Measurements from ENCODE around the gene PTPRJ. TPM values are rescaled to one million over a fixed set of nuclear protein-coding genes. Genes with fewer than 3 reads are reported as not detected.
A peak's percentile ranks its signal among the peaks of the same experiment; 100 is the strongest.

PTPRJ gene
- total RNA-seq, 1 donor from 2014 or later, result 22.9 TPM

DNA sequence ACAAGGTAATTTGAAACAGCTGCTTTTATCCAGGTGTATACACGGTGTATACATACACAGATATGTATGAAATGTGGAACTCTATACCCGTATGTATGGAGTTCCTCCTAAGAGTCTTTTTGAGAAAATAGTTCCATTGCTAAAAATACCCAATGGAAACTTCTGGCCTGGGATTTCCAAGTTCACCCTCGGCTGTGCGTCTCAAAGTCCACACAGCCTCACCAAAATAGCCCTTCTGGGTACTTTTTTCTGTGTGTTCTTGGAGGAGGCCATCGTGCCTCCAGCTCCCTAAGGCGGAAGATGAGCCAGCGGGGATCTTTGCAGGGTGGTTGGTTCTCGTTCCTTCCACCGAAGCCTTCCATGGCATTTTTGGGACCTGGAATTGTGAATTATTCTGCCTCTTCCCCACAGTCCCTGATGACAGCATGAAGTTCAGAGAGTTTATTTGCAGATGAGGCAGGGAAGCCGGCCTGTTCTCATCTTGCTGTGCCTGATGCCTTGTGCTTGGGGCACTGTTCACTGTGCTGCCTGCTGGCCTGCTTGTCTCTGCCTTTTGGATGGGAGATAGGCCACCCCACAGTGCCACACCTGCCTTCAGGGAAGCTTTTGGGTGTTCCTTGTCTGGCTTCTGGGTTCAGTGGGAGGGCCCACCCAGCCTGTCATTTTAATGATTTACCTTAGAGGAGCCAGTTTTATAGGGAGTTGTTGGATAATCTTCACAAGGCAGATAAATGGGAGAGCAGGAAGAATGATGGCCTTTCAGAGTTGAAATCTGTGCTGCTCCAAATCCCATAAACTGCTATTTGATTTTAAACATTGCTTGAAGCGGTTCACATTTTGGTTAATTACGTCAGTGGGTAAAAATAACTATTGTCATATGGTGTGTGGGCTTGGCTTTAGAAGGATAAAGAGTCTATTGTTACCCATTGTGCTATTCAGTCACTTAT, 123.5 kb downstream of the PTPRJ start:
- no peak for TF ChIP-seq EZH2 (IDR thresholded peaks at IDR 0.05; ENCODE audit: insufficient read depth, low read length)
- TF ChIP-seq, protein P1, sequence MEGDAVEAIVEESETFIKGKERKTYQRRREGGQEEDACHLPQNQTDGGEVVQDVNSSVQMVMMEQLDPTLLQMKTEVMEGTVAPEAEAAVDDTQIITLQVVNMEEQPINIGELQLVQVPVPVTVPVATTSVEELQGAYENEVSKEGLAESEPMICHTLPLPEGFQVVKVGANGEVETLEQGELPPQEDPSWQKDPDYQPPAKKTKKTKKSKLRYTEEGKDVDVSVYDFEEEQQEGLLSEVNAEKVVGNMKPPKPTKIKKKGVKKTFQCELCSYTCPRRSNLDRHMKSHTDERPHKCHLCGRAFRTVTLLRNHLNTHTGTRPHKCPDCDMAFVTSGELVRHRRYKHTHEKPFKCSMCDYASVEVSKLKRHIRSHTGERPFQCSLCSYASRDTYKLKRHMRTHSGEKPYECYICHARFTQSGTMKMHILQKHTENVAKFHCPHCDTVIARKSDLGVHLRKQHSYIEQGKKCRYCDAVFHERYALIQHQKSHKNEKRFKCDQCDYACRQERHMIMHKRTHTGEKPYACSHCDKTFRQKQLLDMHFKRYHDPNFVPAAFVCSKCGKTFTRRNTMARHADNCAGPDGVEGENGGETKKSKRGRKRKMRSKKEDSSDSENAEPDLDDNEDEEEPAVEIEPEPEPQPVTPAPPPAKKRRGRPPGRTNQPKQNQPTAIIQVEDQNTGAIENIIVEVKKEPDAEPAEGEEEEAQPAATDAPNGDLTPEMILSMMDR (IDR thresholded peaks at IDR 0.05; ENCODE audit: insufficient read depth, low read depth, low read length), result no peak
- Histone ChIP-seq H2AFZ (ENCODE audit: low read depth, low read length) (no peak overlapping the region), H3K4me3 (ENCODE audit: insufficient read depth, low read depth, low read length) (no peak overlapping the region), H3K27ac (ENCODE audit: low read depth, low read length) (peak overlapping the region; percentile 67), H3K4me2 (ENCODE audit: low read length) (peak overlapping the region; percentile 42), H3K4me1 (ENCODE audit: insufficient read depth, low read length) (peaks cover 21% of the 10 kb centered on the region), H3K27me3 (ENCODE audit: insufficient read depth, low read length) (no peaks in the 10 kb centered on the region), H3K9me3 (ENCODE audit: insufficient read depth, low read depth, low read length) (no peaks in the 10 kb centered on the region), H3K79me2 (ENCODE audit: insufficient read depth, low read length) (peaks cover 84% of the 10 kb centered on the region), H4K20me1 (ENCODE audit: insufficient read depth, low read length) (peaks cover 38% of the 10 kb centered on the region), H3K36me3 (ENCODE audit: insufficient read depth, low read length) (no peaks in the 10 kb centered on the region), H3K9ac (ENCODE audit: low read length) (peak overlapping the region; percentile 67)
- peak; percentile 81 for DNase-seq (ENCODE audit: low read depth)
- no peak overlapping the region for H3K4me3 Mint-ChIP-seq (ENCODE audit: unreplicated experiment)
- no peak for FAIRE-seq
- H3K4me1 Mint-ChIP-seq (ENCODE audit: low read depth, unreplicated experiment), result peaks cover 27% of the 10 kb centered on the region
- H3K36me3 Mint-ChIP-seq (ENCODE audit: low read depth, unreplicated experiment), result no peaks in the 10 kb centered on the region
- H3K9me3 Mint-ChIP-seq (ENCODE audit: unreplicated experiment), result peaks cover 3% of the 10 kb centered on the region
- no peak overlapping the region for H3K27ac Mint-ChIP-seq (ENCODE audit: unreplicated experiment)
- no peaks in the 10 kb centered on the region for H3K27me3 Mint-ChIP-seq (ENCODE audit: low read depth, unreplicated experiment)

DNA sequence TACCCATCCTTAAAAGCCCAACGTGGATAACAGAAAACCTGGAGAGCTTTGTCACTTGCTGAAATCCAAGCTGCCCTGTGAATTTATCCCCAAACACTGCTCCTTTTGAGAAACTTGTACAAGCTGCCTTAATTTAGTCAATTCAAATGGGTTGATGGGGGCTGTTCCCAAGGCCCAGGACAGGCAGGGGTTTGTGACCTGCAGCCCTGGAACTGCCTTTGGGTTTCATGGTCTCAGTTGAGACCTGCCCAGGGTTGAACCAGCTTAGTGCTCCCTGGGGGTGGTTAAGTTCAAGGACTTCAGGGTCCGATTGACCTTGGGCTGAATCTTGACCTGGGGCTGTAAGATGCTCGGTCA, 124.2 kb downstream of the PTPRJ start:
- H3K4me1 Mint-ChIP-seq (ENCODE audit: low read depth, unreplicated experiment), result peaks cover 29% of the 10 kb centered on the region
- no peaks in the 10 kb centered on the region for H3K27me3 Mint-ChIP-seq (ENCODE audit: low read depth, unreplicated experiment)
- H3K27ac ChIP-seq (ENCODE audit: low read depth, low read length), result peak overlapping the region; percentile 48
- H3K79me2 ChIP-seq (ENCODE audit: insufficient read depth, low read length), result peaks cover 82% of the 10 kb centered on the region
- no peaks in the 10 kb centered on the region for H3K36me3 Mint-ChIP-seq (ENCODE audit: low read depth, unreplicated experiment)
- H3K36me3 ChIP-seq (ENCODE audit: insufficient read depth, low read length), result no peaks in the 10 kb centered on the region
- H3K9me3 ChIP-seq (ENCODE audit: insufficient read depth, low read depth, low read length), result no peaks in the 10 kb centered on the region
- H3K4me2 ChIP-seq (ENCODE audit: low read length), result peak overlapping the region; percentile 42
- TF ChIP-seq, protein P1 (IDR thresholded peaks at IDR 0.05; ENCODE audit: insufficient read depth, low read depth, low read length), result no peak
- no peak for TF ChIP-seq EZH2 (IDR thresholded peaks at IDR 0.05; ENCODE audit: insufficient read depth, low read length)
- H3K4me3 ChIP-seq (ENCODE audit: insufficient read depth, low read depth, low read length), result no peak overlapping the region
- DNase-seq (ENCODE audit: low read depth), result no peak
- peaks cover 2% of the 10 kb centered on the region for H3K9me3 Mint-ChIP-seq (ENCODE audit: unreplicated experiment)
- no peak overlapping the region for H3K4me3 Mint-ChIP-seq (ENCODE audit: unreplicated experiment)
- no peaks in the 10 kb centered on the region for H3K27me3 ChIP-seq (ENCODE audit: insufficient read depth, low read length)
- peaks cover 32% of the 10 kb centered on the region for H4K20me1 ChIP-seq (ENCODE audit: insufficient read depth, low read length)
- FAIRE-seq, result no peak
- H2AFZ ChIP-seq (ENCODE audit: low read depth, low read length), result no peak overlapping the region
- H3K4me1 ChIP-seq (ENCODE audit: insufficient read depth, low read length), result peaks cover 27% of the 10 kb centered on the region
- H3K27ac Mint-ChIP-seq (ENCODE audit: unreplicated experiment), result no peak overlapping the region
- H3K9ac ChIP-seq (ENCODE audit: low read length), result peak overlapping the region; percentile 67

Measured in astrocyte (in vitro differentiated cells and primary cell).